ENCODE results near the gene FAM3B.
"Not testable (repeated sequence)": the region's sequence is repeated elsewhere in the genome, so short reads cannot be mapped to it uniquely, and the experiment has no call there.

FAM3B gene

GRCh38 chr21:41357546-41357945 lies 40.9 kb downstream of the FAM3B start:
- DNase-seq = no peak

- no peak for DNase-seq
Measured at GRCh38 chr21:41358193-41359166, 41.9 kb downstream of the FAM3B start.

- no peak for DNase-seq
Measured at GRCh38 chr21:41359286-41359685, 42.7 kb downstream of the FAM3B start.

- not testable (repeated sequence) for DNase-seq
Measured at GRCh38 chr21:41359754-41360071, 43.1 kb downstream of the FAM3B start.

- DNase-seq = no peak
Measured at GRCh38 chr21:41360072-41360821, 43.6 kb downstream of the FAM3B start.

- no peak for DNase-seq
Measured at GRCh38 chr21:41361053-41361785, 44.6 kb downstream of the FAM3B start.

GRCh38 chr21:41361786-41362604 lies 45.4 kb downstream of the FAM3B start, which contains the start of gene MX2:
TSS of gene MX2 (plus strand) at chr21:41362027. CDS start at chr21:41376907, 14,880 bp downstream.
- DNase-seq = no peak

- no peak for DNase-seq
Measured at GRCh38 chr21:41362605-41363369, 46.2 kb downstream of the FAM3B start.

- DNase-seq = no peak
Measured at GRCh38 chr21:41363370-41364270, 47.0 kb downstream of the FAM3B start.

- no peak for DNase-seq
Measured at GRCh38 chr21:41364308-41364707, 47.7 kb downstream of the FAM3B start.

- DNase-seq = no peak
Measured at GRCh38 chr21:41365377-41366107, 48.9 kb downstream of the FAM3B start.

- no peak for DNase-seq
Measured at GRCh38 chr21:41366522-41367151, 50.0 kb downstream of the FAM3B start.

GRCh38 chr21:41367301-41367944 lies 50.8 kb downstream of the FAM3B start:
- no peak for DNase-seq

- no peak for DNase-seq
Measured at GRCh38 chr21:41367945-41368734, 51.5 kb downstream of the FAM3B start.

- DNase-seq = no peak
Measured at GRCh38 chr21:41368735-41369104, 52.1 kb downstream of the FAM3B start.

- DNase-seq = no peak
Measured at GRCh38 chr21:41369105-41369919, 52.7 kb downstream of the FAM3B start.

Measured in 8988T (cell line).